Osteocyte (in vitro differentiated cells): Measurements from ENCODE around the gene KRTAP4-2. TPM values are rescaled to one million over a fixed set of nuclear protein-coding genes. Genes with fewer than 3 reads are reported as not detected.

ENCODE experiments used
- DNase-seq: peaks from one replicate; pipeline ENCODE4 v3.0.0; 2021; ENCODE audit warnings: mixed read lengths; ENCODE audit not compliant: unreplicated experiment; ENCODE audit errors: extremely low spot score
- H3K27ac Mint-ChIP-seq: one replicate; pipeline ENCODE4 v1.8.0; 2021; ENCODE audit warnings: mild to moderate bottlenecking, mixed read lengths; ENCODE audit not compliant: unreplicated experiment
- H3K27me3 Mint-ChIP-seq: one replicate; pipeline ENCODE4 v1.8.0; 2021; ENCODE audit warnings: mixed read lengths; ENCODE audit not compliant: unreplicated experiment
- H3K36me3 Mint-ChIP-seq: one replicate; pipeline ENCODE4 v1.8.0; 2021; ENCODE audit warnings: mixed read lengths; ENCODE audit not compliant: unreplicated experiment
- H3K4me1 Mint-ChIP-seq: one replicate; pipeline ENCODE4 v1.8.0; 2021; ENCODE audit warnings: mixed read lengths; ENCODE audit not compliant: unreplicated experiment
- H3K4me3 Mint-ChIP-seq: one replicate; pipeline ENCODE4 v1.8.0; 2021; ENCODE audit warnings: mild to moderate bottlenecking, moderate library complexity, mixed read lengths; ENCODE audit not compliant: unreplicated experiment
- H3K9me3 Mint-ChIP-seq: one replicate; pipeline ENCODE4 v1.8.0; 2021; ENCODE audit warnings: mixed read lengths; ENCODE audit not compliant: unreplicated experiment
- CTCF ChIP-seq: fragments of 200-600 bp; sonication (generic); IDR thresholded peaks from 2 replicates; pipeline ENCODE4 v1.5.0; 2021; ENCODE audit warnings: antibody characterized with exemption, mild to moderate bottlenecking, moderate library complexity
- total RNA-seq: library from RNA; stranded (reverse); gene quantifications from 2 replicates; pipeline ENCODE4 v1.2.1, GENCODE V29; 2021

The KRTAP4-2 gene
- total RNA-seq, 1 donor from 2014 or later: not detected

DNA sequence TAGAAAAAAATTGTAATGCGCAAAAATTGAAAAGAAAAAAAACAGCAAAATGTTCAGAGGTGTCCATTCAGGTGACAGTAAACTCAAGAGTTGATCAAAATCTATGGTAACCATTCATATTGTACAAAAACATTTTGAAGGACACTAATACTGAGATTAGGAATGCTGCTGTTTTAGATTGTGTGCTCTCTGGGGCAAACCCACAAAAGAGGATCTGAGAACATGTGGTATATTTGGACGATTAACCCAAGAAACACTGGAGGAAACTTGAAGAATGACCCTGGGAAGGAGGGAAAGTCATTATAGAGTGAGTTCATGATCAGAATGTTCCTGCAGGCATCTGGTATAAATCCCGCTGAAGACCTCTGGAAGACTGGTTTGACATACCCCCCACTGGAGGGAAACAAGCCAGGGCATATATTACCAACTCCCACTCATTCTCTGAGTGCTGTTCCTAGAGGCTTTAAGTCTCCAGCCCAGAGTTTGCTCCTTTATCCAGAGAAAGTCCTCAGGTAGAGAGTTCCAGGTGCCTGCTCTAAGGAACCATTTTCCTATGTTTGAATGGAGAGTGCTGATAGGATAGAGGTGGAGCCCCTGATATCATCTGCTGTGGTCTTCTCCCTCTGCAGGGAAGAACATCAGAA lies 1.2 kb downstream of the KRTAP4-2 start:
- DNase-seq: no peak
- Mint-ChIP-seq H3K27ac (no peak overlapping the region), H3K36me3 (no peaks in the 10 kb centered on the region), H3K4me3 (no peak overlapping the region), H3K9me3 (no peaks in the 10 kb centered on the region), H3K27me3 (no peaks in the 10 kb centered on the region), H3K4me1 (no peaks in the 10 kb centered on the region)
- TF ChIP-seq CTCF: no peak

DNA sequence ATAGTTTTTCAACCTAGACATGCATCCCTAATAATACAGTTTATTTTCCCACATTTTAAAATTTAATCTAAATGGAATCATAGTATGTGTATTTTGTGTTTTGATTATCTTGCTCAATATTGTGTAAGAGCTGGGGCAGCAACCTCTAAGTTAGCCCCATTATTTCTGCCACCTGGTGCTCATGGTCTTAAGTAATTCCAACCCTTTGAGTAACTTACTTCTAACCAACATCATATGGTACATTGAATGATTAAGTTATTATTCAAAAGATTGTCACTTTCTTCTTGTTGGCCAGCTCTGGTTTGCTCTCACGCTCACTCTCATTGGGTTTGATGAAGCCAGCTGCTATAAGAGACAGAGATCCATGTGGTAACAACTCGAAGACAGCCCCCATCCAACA lies 6.1 kb downstream of the KRTAP4-2 start:
- no peaks in the 10 kb centered on the region for H3K4me1 Mint-ChIP-seq
- no peak for DNase-seq
- no peak overlapping the region for H3K27ac Mint-ChIP-seq

GRCh38 chr17:41168121-41168520 lies 9.9 kb downstream of the KRTAP4-2 start, which contains the start of gene KRTAP4-3:
Gene KRTAP4-3, minus strand, starts transcription at chr17:41168221. Its CDS starts 49 bp downstream, at chr17:41168172.
- no peaks in the 10 kb centered on the region for H3K9me3 Mint-ChIP-seq
- no peak for TF ChIP-seq CTCF
- H3K27me3 Mint-ChIP-seq: no peaks in the 10 kb centered on the region
- no peak within 1 kb of the TSS for H3K27ac Mint-ChIP-seq
- DNase-seq: no peak
- H3K4me3 Mint-ChIP-seq: no peak within 1 kb of the TSS
- no peaks in the 10 kb centered on the region for H3K36me3 Mint-ChIP-seq
- H3K4me1 Mint-ChIP-seq: no peaks in the 10 kb centered on the region

More for the DNA sequence above, 6.1 kb downstream of the KRTAP4-2 start:
- Mint-ChIP-seq H3K27me3 (no peaks in the 10 kb centered on the region), H3K36me3 (no peaks in the 10 kb centered on the region), H3K4me3 (no peak overlapping the region), H3K9me3 (no peaks in the 10 kb centered on the region)
- no peak for TF ChIP-seq CTCF

- no peak overlapping the region for H3K27ac Mint-ChIP-seq
- no peak for DNase-seq
- no peak for TF ChIP-seq CTCF
- no peaks in the 10 kb centered on the region for H3K36me3 Mint-ChIP-seq
- H3K9me3 Mint-ChIP-seq: no peaks in the 10 kb centered on the region
- no peaks in the 10 kb centered on the region for H3K4me1 Mint-ChIP-seq
- no peaks in the 10 kb centered on the region for H3K27me3 Mint-ChIP-seq
- H3K4me3 Mint-ChIP-seq: no peak overlapping the region
Measured at GRCh38 chr17:41167561-41167960, 10.5 kb downstream of the KRTAP4-2 start.

DNA sequence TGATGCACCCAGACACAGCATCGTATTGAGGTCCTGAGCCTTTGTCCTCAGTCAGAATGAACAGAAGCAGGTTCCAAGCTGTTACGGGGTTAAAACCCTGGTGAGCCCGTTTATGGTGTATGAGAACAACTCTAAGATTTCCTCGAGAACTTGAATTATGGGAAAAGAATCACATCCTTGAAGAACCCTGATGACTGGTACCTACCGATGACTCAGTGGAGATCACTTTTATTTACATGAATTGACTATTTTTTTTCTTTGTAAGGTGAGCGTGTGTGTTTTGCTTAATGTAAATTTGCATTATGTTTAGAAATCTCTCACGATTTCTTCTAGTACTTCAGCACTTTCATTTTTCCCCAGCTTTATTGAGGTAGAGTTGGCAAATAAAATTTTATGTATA lies 14.2 kb downstream of the KRTAP4-2 start:
- no peak for DNase-seq
- Mint-ChIP-seq H3K4me3 (no peak overlapping the region), H3K36me3 (no peaks in the 10 kb centered on the region), H3K9me3 (no peaks in the 10 kb centered on the region), H3K4me1 (no peaks in the 10 kb centered on the region), H3K27me3 (no peaks in the 10 kb centered on the region), H3K27ac (no peak overlapping the region)
- TF ChIP-seq CTCF: no peak
